ENCODE data around the gene GLP1R. TPM values are rescaled to one million over a fixed set of nuclear protein-coding genes. Genes with fewer than 3 reads are reported as not detected.

The GLP1R gene
- total RNA-seq, 1 experiment from 2014 or later, result not detected

DNA sequence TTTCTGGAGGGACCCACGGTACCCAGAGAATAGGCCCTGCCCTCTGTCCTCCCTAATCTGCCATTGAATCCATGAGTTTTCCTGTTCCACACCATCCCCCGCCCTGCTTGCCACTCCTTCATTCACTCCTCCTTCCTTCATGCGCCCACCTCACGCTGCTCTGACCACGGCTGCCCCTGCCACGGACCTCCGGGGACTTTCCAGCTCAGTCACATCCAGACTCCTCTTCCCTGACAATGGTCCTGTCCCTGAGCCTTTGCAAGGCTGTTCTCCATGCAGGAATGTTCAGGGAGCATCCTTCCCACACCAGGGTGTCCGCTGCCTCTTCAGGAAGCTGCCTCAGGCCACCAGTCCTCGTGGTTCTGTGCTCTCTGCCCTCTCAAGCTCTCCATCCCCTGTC, 25.9 kb downstream of the GLP1R start:
- Histone ChIP-seq H3K27me3 (replicated peaks; ENCODE audit: insufficient read depth, low read depth, low read length, poor library complexity) (no peaks in the 10 kb centered on the region), H3K4me1 (ENCODE audit: insufficient read depth, low read length, poor library complexity, severe bottlenecking) (no peaks in the 10 kb centered on the region), H3K27ac (ENCODE audit: low read depth, low read length, poor library complexity, severe bottlenecking) (no peak overlapping the region), H3K9me3 (ENCODE audit: low read depth, low read length, poor library complexity, severe bottlenecking) (no peaks in the 10 kb centered on the region), H3K4me3 (ENCODE audit: low read depth, low read length, poor library complexity, severe bottlenecking) (no peak overlapping the region), H3K36me3 (ENCODE audit: insufficient read depth, low read length, poor library complexity, severe bottlenecking) (no peaks in the 10 kb centered on the region)
- BruUV-seq (replicated peaks), result no TSS peak
- CTCF ChIA-PET, result no interaction called here
- POLR2A ChIA-PET (ENCODE audit: low non-redundant PET), result no interaction called here
- intact Hi-C loops (cut with micrococcal nuclease; ENCODE audit: unreplicated experiment), result no loop called here
- TF ChIP-seq CTCF (conservative IDR thresholded peaks at IDR 0.05; ENCODE audit: low read depth, low read length), result no peak
- no peak for TF ChIP-seq EZH2 (IDR thresholded peaks at IDR 0.05; ENCODE audit: borderline replicate concordance, low read depth, low read length, poor library complexity, severe bottlenecking)
- no peak for DNase-seq (ENCODE audit: low spot score)

- DNase-seq (ENCODE audit: low spot score), result no peak
- Histone ChIP-seq H3K9me3 (ENCODE audit: low read depth, low read length, poor library complexity, severe bottlenecking) (no peaks in the 10 kb centered on the region), H3K27ac (ENCODE audit: low read depth, low read length, poor library complexity, severe bottlenecking) (no peak overlapping the region), H3K4me1 (ENCODE audit: insufficient read depth, low read length, poor library complexity, severe bottlenecking) (no peaks in the 10 kb centered on the region), H3K27me3 (replicated peaks; ENCODE audit: insufficient read depth, low read depth, low read length, poor library complexity) (no peaks in the 10 kb centered on the region), H3K4me3 (ENCODE audit: low read depth, low read length, poor library complexity, severe bottlenecking) (no peak overlapping the region), H3K36me3 (ENCODE audit: insufficient read depth, low read length, poor library complexity, severe bottlenecking) (no peaks in the 10 kb centered on the region)
- BruUV-seq (replicated peaks), result no TSS peak
- intact Hi-C loops (cut with micrococcal nuclease; ENCODE audit: unreplicated experiment), result no loop called here
- POLR2A ChIA-PET (ENCODE audit: low non-redundant PET), result no interaction called here
- CTCF ChIA-PET, result no interaction called here
- no peak for TF ChIP-seq CTCF (conservative IDR thresholded peaks at IDR 0.05; ENCODE audit: low read depth, low read length)
- TF ChIP-seq EZH2 (IDR thresholded peaks at IDR 0.05; ENCODE audit: borderline replicate concordance, low read depth, low read length, poor library complexity, severe bottlenecking), result no peak
Observed at GRCh38 chr6:39075010-39075686, 26.6 kb downstream of the GLP1R start.

- TF ChIP-seq CTCF (conservative IDR thresholded peaks at IDR 0.05; ENCODE audit: low read depth, low read length), result no peak
- no peak for TF ChIP-seq EZH2 (IDR thresholded peaks at IDR 0.05; ENCODE audit: borderline replicate concordance, low read depth, low read length, poor library complexity, severe bottlenecking)
- Histone ChIP-seq H3K27ac (ENCODE audit: low read depth, low read length, poor library complexity, severe bottlenecking) (no peak overlapping the region), H3K4me1 (ENCODE audit: insufficient read depth, low read length, poor library complexity, severe bottlenecking) (no peaks in the 10 kb centered on the region), H3K27me3 (replicated peaks; ENCODE audit: insufficient read depth, low read depth, low read length, poor library complexity) (no peaks in the 10 kb centered on the region), H3K9me3 (ENCODE audit: low read depth, low read length, poor library complexity, severe bottlenecking) (no peaks in the 10 kb centered on the region), H3K36me3 (ENCODE audit: insufficient read depth, low read length, poor library complexity, severe bottlenecking) (no peaks in the 10 kb centered on the region), H3K4me3 (ENCODE audit: low read depth, low read length, poor library complexity, severe bottlenecking) (no peak overlapping the region)
- no TSS peak for BruUV-seq (replicated peaks)
- ChIA-PET POLR2A (ENCODE audit: low non-redundant PET) (no interaction called here), CTCF (no interaction called here)
- DNase-seq (ENCODE audit: low spot score), result no peak
- intact Hi-C loops (cut with micrococcal nuclease; ENCODE audit: unreplicated experiment), result no loop called here
Observed at GRCh38 chr6:39075807-39076622, 27.4 kb downstream of the GLP1R start.
